HG03521 (cell line): ENCODE data around the gene TMEM97.

Experiments
- ATAC-seq: cut with Tn5 transposase; IDR thresholded peaks from one replicate; pipeline ENCODE4 v1.9.1; 2021; ENCODE audit warnings: mild to moderate bottlenecking, moderate library complexity; ENCODE audit not compliant: unreplicated experiment

Gene TMEM97

DNA sequence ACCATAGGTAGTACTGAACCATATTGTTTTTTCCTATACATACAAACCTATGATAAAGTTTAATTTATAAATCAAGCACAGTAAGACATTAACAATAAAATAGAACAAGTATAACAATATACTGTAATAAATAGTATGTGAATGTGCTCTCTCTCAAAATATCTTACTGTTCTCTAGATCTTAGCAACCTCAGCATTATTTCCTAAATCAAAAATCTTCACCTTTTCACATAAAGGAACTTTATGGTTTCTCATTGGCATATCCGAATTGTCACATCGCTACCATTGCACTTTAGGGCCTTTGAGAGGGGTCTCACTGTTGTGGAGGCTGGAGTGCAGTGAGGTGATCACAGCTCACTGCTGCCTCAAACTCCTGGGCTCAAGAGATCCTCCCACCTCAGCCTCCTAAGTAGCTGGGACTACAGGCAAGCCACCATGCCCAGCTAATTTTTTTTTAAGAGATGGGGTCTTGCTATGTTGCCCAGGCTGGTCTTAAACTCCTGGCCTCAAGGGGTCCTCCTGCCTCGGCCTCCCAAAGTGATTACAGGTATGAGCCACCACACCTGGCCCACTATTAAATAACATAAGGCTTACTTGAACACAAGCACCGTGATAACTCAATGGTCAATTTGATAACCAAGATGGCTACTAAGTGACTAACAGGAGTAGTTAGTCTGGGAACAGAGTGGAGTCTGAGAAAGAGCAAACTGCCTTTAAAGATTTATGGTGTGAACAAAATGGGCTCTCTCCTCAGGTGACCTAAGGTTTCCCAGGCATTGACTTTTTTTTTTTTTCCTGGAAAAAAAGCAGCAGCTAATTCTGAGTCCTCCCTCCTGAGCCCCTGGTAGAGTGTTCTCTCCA lies 2.9 kb upstream of the TMEM97 start:
- ATAC-seq = no peak

- ATAC-seq = no peak
Measured at GRCh38 chr17:28317099-28317965, 1.7 kb upstream of the TMEM97 start.

GRCh38 chr17:28317966-28318758 lies 838 bp upstream of the TMEM97 start:
- ATAC-seq = peak; percentile 14

- ATAC-seq = no peak
Measured at GRCh38 chr17:28319598-28319935, 567 bp downstream of the TMEM97 start.

DNA sequence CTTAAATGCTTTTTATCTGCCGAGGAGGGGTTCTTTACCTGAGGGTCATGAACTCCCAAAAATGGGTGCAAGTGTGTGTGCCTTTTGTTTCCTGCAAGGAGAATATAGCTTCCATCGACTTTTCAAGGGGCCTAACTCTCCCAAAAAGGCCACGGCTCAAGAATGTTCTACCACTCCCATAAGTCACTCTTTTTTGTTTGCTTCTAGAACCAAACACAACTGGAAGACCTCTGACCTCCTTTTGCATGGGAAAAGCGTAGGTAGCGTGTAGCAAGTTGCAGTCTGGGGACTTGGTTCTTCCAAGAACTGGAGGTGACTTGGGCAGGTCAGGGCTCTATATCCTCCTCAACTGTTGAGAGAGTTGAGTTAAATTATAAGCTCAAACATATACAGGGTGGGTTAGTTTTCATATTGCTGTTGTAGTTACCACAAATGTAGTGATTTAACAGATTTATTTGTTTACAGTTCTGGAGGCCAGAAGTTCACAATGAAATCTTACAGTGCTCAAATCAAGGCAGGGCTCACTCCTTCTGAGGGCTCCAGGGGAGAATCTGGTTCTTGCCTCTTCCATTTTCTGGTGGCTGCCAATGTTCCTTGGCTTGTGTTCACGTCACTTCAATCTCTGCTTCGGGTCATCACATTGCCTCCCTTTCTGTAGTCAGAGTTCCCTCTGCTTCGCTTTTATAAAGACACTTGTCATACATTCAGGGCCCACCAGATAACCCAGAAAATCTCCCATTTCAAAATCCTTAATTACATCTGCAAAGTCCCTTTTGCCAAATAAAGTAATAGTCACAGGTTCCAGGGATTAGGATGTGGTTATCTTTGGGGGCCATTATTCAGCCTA lies 1.4 kb downstream of the TMEM97 start:
- no peak for ATAC-seq

- no peak for ATAC-seq
Measured at GRCh38 chr17:28324267-28324745, 5.3 kb downstream of the TMEM97 start.

GRCh38 chr17:28324781-28325180 lies 5.8 kb downstream of the TMEM97 start:
- no peak for ATAC-seq

DNA sequence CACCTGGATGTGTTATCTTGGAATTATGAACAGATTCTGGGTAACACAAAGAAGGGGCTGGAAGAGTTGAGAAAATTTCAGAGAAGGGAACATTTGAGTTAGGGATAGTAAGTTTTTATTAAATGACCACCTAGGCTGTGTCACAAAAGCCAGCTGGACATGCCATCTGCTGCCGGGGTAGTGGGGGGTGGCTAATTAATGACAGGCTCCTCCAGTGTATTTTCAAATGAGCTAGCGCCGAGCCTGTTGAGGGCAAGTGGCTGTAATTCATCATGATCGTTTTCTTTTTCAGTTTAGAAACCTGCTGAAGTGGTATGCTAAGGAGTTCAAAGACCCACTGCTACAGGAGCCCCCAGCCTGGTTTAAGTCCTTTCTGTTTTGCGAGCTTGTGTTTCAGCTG lies 6.2 kb downstream of the TMEM97 start:
- ATAC-seq = no peak

- no peak for ATAC-seq
Measured at GRCh38 chr17:28326114-28326513, 7.1 kb downstream of the TMEM97 start.

DNA sequence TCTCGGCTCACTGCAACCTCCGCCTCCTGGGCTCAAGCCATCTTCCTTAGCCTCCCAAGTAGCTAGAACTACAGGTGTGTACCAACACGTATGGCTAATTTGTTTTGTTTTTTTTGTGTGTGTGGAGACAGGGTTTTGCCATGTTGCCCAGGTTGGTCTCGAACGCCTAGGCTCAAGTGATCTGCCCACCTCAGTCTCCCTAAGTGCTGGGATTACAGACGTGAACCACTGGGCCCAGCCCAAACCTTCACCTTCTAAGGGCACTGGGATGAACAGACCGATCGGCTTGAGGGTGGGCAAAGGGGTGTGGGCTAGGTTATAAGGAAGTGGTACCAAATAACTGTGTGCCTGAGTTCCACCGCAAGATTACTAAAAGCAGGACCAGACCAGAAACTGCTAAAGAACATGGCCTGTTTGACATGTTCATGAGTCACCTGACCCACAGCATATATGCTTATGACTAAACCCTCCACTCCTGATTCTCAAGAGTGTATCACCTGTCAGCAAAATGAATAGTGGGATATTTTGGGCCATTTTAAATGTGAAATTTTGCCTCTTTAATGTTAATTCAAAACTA lies 8.1 kb downstream of the TMEM97 start:
- no peak for ATAC-seq

GRCh38 chr17:28327709-28328108 lies 8.7 kb downstream of the TMEM97 start:
- no peak for ATAC-seq

- no peak for ATAC-seq
Measured at GRCh38 chr17:28328325-28328724, 9.3 kb downstream of the TMEM97 start.

GRCh38 chr17:28330671-28331070 lies 11.7 kb downstream of the TMEM97 start:
- ATAC-seq = no peak

- no peak for ATAC-seq
Measured at GRCh38 chr17:28331891-28332420, 13.0 kb downstream of the TMEM97 start.

- no peak for ATAC-seq
Measured at GRCh38 chr17:28333083-28333746, 14.2 kb downstream of the TMEM97 start.

DNA sequence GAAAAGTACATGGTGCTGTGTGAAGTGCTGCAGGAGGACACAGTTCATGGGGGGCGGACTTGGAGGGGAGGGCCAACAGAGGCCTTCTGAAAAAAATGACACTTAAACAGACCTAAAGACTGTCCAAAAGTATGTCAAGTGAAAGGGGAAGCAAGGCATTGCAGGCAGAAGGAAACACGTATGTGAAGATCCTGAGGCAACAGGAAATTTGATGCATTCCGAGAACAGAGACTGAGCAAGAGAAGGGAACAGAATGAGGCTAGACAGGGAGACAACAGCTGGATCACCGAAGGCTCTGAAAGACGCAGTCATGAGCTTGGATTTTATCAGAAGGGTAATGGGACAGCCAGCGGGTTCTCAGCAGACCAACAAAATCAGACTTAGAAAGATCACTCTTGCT lies 15.2 kb downstream of the TMEM97 start:
- ATAC-seq = no peak

GRCh38 chr17:28334666-28335200 lies 15.7 kb downstream of the TMEM97 start:
- no peak for ATAC-seq

GRCh38 chr17:28335201-28335958 lies 16.4 kb downstream of the TMEM97 start, which contains the start of the genes IFT20 and TNFAIP1:
Gene IFT20, minus strand, starts transcription at chr17:28335472. Its CDS starts 3,487 bp downstream, at chr17:28331985.
Gene TNFAIP1, plus strand, starts transcription at chr17:28335761. Its CDS starts 3,761 bp downstream, at chr17:28339522.
- peak; percentile 93 for ATAC-seq
